Transverse colon (tissue), 4 donors: ENCODE measurements around the gene SUN2.

Experiments
- EP300 ChIP-seq: sonication (generic); formaldehyde crosslinking; IDR thresholded peaks from one replicate; pipeline ENCODE4 v1.6.1; 2017; ENCODE audit warnings: antibody characterized with exemption, low read depth
- POLR2A ChIP-seq: fragments of 450-650 bp; IDR thresholded peaks from one replicate; pipeline ENCODE4 v1.6.1; 2016; ENCODE audit warnings: antibody characterized with exemption, mild to moderate bottlenecking, moderate library complexity
- POLR2AphosphoS5 ChIP-seq, 3 donors: sonication (generic); formaldehyde crosslinking; IDR thresholded peaks; one replicate each; pipeline ENCODE4 v1.6.1; 2016; ENCODE audit warnings: antibody characterized with exemption in 3 of 3
- TF ChIP-seq, protein P1 (sequence below), 5 experiments: fragments of 200-600 bp in 3 of 5; fragments of 450-650 bp in 2 of 5; sonication (generic) in 3 of 5; IDR thresholded peaks; 1 replicate in 2 of 5; 2 replicates in 3 of 5; pipeline ENCODE4 v1.5.1; 2016 to 2017; ENCODE audit warnings: antibody characterized with exemption in 5 of 5, inconsistent platforms in 3 of 5, mild to moderate bottlenecking in 2 of 5, moderate library complexity in 1 of 5

- TF ChIP-seq EP300 (no peak), POLR2A (no peak), POLR2AphosphoS5 (IDR thresholded peaks at IDR 0.05) (no peak)
- TF ChIP-seq, protein P1, sequence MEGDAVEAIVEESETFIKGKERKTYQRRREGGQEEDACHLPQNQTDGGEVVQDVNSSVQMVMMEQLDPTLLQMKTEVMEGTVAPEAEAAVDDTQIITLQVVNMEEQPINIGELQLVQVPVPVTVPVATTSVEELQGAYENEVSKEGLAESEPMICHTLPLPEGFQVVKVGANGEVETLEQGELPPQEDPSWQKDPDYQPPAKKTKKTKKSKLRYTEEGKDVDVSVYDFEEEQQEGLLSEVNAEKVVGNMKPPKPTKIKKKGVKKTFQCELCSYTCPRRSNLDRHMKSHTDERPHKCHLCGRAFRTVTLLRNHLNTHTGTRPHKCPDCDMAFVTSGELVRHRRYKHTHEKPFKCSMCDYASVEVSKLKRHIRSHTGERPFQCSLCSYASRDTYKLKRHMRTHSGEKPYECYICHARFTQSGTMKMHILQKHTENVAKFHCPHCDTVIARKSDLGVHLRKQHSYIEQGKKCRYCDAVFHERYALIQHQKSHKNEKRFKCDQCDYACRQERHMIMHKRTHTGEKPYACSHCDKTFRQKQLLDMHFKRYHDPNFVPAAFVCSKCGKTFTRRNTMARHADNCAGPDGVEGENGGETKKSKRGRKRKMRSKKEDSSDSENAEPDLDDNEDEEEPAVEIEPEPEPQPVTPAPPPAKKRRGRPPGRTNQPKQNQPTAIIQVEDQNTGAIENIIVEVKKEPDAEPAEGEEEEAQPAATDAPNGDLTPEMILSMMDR (IDR thresholded peaks at IDR 0.05): no peak
Measured at GRCh38 chr22:38719196-38719595, 36.6 kb downstream of the SUN2 start.
